Measurements from ENCODE around the gene TOMM6. TPM values are rescaled to one million over a fixed set of nuclear protein-coding genes. Genes with fewer than 3 reads are reported as not detected.

The TOMM6 gene
- 48.1 and 66.3 TPM in 2 replicates for total RNA-seq

GRCh38 chr6:41787219-41787917, at the start of gene TOMM6:
Gene TOMM6 (plus strand): TSS chr6:41787694. CDS start chr6:41787698, 4 bp downstream.

DNA sequence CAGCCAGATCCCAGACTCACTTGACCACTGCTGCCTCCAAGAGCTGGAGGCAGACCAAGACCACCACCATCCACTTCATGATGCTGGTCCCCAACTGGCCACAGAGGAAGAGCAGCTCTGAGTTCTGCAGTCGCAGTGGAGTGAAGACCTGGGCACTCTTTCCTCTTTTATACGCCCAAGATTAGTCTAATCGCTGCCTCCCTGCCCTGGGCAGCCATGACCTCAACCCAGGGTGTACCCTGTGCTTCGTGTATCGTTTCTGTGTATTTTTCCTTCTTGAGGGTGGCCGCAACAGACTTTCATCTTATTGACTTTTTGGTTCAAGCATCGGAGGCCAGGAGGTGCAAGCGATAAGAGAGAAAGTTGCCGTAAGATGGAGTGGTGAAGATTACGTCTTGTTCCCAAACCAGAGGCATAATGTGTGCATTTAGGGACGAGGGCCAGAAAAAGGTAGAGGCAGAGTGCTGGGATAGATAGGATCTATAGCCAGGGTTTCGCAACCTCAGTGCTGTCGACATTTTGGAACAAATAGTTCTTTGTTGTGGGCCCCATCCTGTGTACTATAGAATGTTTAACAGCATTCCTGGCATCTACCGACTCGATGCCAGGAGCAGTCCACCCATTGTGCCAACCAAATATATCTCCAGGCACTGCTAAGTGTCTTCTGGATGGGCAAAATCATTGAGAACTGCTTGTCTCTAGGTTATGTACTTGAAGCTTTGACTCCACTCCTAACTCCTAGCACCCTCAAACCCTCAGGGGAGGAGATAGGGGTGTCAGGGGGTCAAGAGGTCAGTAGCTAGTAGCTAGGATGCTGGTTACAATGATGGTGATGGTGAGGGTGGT, 40.0 kb upstream of the TOMM6 start, which contains the start of gene PGC:
Gene PGC (minus strand): TSS at position 142 of the 846 bp plus-strand sequence. CDS start 63 bp downstream, at position 79.

DNA sequence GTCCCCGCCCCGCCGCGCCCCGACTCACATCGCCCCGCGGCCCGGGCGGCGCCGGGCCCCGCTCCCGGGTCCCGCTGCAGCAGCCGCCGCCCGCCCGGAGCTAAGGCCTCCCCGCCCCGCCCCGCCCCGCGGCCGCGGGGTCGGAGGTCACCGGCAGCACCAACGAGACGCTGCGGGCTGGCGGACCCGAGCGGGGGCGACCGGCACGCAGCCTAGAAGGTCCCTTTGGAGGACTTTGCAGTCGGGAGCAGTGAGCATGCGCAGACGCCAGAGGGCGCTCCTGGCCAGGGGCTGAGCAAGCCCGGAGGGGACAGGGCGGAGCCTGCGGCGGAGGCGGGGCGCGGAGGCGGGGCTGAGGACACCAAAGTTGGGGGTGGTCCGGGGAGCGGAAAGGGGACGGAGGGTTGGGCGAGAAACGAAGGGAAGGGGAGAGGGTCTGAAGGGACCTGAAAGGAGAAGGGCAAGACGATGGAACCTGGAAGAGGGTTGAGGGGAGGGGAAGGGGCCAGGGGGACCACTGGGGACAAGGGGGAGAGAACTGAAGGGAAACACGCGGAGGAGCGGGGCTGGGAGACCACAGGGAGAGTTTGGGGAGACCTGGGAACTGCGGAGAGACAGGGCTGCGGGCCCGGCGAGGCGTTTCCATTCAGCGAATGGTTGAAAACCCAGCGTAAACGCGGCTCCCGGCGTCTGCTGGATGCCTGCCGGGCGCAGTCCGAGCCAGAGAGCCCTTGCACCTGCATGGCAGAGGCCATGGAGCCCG, 7.5 kb upstream of the TOMM6 start, which contains the start of gene FRS3:
Gene FRS3 (minus strand): TSS at position 113 of the 763 bp plus-strand sequence. CDS start 2,913 bp downstream, outside the sequence.

GRCh38 chr6:41780551-41781365, 6.7 kb upstream of the TOMM6 start, which contains the start of gene PRICKLE4:
Gene PRICKLE4 (plus strand): TSS chr6:41780782. CDS start chr6:41783474, 2,692 bp downstream.

Other genes with a start within 250 kb of the TOMM6 start
- gene FOXP4, start 241.3 kb upstream of the TOMM6 start, total RNA-seq, result 1.6 TPM in 2 replicates
- 0.19 and 0.26 TPM in 2 replicates for gene MDFI, start 149.2 kb upstream of the TOMM6 start, total RNA-seq
- gene TFEB, start 52.1 kb upstream of the TOMM6 start, total RNA-seq, result 2.5 and 3.4 TPM in 2 replicates
- gene PGC, start 40.3 kb upstream of the TOMM6 start, total RNA-seq, result not detected in 2 replicates
- gene FRS3, start 7.8 kb upstream of the TOMM6 start, total RNA-seq, result 0.66 and 1.1 TPM in 2 replicates
- gene PRICKLE4, start 6.9 kb upstream of the TOMM6 start, total RNA-seq, result 0.12 and 0.26 TPM in 2 replicates
- 1.3 and 2.1 TPM in 2 replicates for gene USP49, start 107.7 kb downstream of the TOMM6 start, total RNA-seq
- gene MED20, start 133.4 kb downstream of the TOMM6 start, total RNA-seq, result 22.4 and 23.3 TPM in 2 replicates
- gene BYSL, start 133.8 kb downstream of the TOMM6 start, total RNA-seq, result 10.6 and 21.0 TPM in 2 replicates
- 18.8 and 28.5 TPM in 2 replicates for gene CCND3, start 154.1 kb downstream of the TOMM6 start, total RNA-seq

Data from aortic smooth muscle cell (primary cell).